Trophoblast cell (in vitro differentiated cells and primary cell): ENCODE measurements around the gene ZCCHC8.
"Not testable (repeated sequence)": the region's sequence is repeated elsewhere in the genome, so short reads cannot be mapped to it uniquely, and the experiment has no call there.

Experiments used
- DNase-seq, 2 donors: peaks; one replicate each; pipeline ENCODE4 v3.0.0-alpha.2; 2016
- H2AFZ ChIP-seq: 2 replicates; pipeline ENCODE4 v1.6.1; 2013; ENCODE audit warnings: low read length, moderate library complexity, mild to moderate bottlenecking; ENCODE audit not compliant: insufficient read depth, poor library complexity
- H2AK5ac ChIP-seq: 2 replicates; pipeline ENCODE4 v1.6.1; 2013; ENCODE audit warnings: mild to moderate bottlenecking, low read length
- H2BK120ac ChIP-seq: 2 replicates; pipeline ENCODE4 v1.6.1; 2013; ENCODE audit warnings: low read length, mild to moderate bottlenecking, moderate library complexity; ENCODE audit not compliant: insufficient read depth, poor library complexity
- H2BK12ac ChIP-seq: 2 replicates; pipeline ENCODE4 v1.6.1; 2013; ENCODE audit warnings: mild to moderate bottlenecking, low read length, moderate library complexity
- H2BK5ac ChIP-seq: 2 replicates; pipeline ENCODE4 v1.6.1; 2013; ENCODE audit warnings: low read length, low read depth, moderate library complexity, mild to moderate bottlenecking; ENCODE audit not compliant: poor library complexity
- H3K14ac ChIP-seq: 2 replicates; pipeline ENCODE4 v1.6.1; 2013; ENCODE audit warnings: mild to moderate bottlenecking, low read length
- H3K18ac ChIP-seq: 2 replicates; pipeline ENCODE4 v1.6.1; 2013; ENCODE audit warnings: mild to moderate bottlenecking, low read length
- H3K23ac ChIP-seq: 2 replicates; pipeline ENCODE4 v1.6.1; 2013; ENCODE audit warnings: low read length
- H3K27ac ChIP-seq: 2 replicates; pipeline ENCODE4 v1.5.1; 2013; ENCODE audit warnings: low read depth, mild to moderate bottlenecking, inconsistent platforms, low read length, moderate library complexity
- H3K27me3 ChIP-seq: 2 replicates; pipeline ENCODE4 v1.6.1; 2013; ENCODE audit warnings: inconsistent platforms, mild to moderate bottlenecking, low read length, moderate library complexity; ENCODE audit not compliant: insufficient read depth
- H3K36me3 ChIP-seq, 2 experiments: 1 replicate in 1 of 2; 2 replicates in 1 of 2; pipeline ENCODE4 v1.6.1; 2013; ENCODE audit warnings: low read length in 2 of 2, mild to moderate bottlenecking in 2 of 2, moderate library complexity in 1 of 2; ENCODE audit not compliant: insufficient read depth in 2 of 2, control insufficient read depth in 1 of 2
- H3K4ac ChIP-seq: 2 replicates; pipeline ENCODE4 v1.6.1; 2013; ENCODE audit warnings: low read depth, mild to moderate bottlenecking, low read length, moderate library complexity
- H3K4me1 ChIP-seq, 2 experiments: 1 replicate in 1 of 2; 2 replicates in 1 of 2; pipeline ENCODE4 v1.6.1; 2013; ENCODE audit warnings: low read length in 2 of 2, mild to moderate bottlenecking in 2 of 2, moderate library complexity in 1 of 2; ENCODE audit not compliant: insufficient read depth in 2 of 2, control insufficient read depth in 1 of 2
- H3K4me2 ChIP-seq: 2 replicates; pipeline ENCODE4 v1.6.1; 2013; ENCODE audit warnings: inconsistent platforms, mild to moderate bottlenecking, low read length, moderate library complexity
- H3K4me3 ChIP-seq: 2 replicates; pipeline ENCODE4 v1.5.1; 2013; ENCODE audit warnings: mild to moderate bottlenecking, low read depth, low read length, inconsistent platforms
- H3K79me1 ChIP-seq: one replicate; pipeline ENCODE4 v1.6.1; 2013; ENCODE audit warnings: low read length
- H3K79me2 ChIP-seq: 2 replicates; pipeline ENCODE4 v1.6.1; 2013; ENCODE audit warnings: low read length, mild to moderate bottlenecking; ENCODE audit not compliant: control insufficient read depth, insufficient read depth, poor library complexity
- H3K9ac ChIP-seq: 2 replicates; pipeline ENCODE4 v1.6.1; 2013; ENCODE audit warnings: mild to moderate bottlenecking, low read length
- H3K9me3 ChIP-seq: 2 replicates; pipeline ENCODE4 v1.6.1; 2013; ENCODE audit warnings: low read depth, mild to moderate bottlenecking, control low read depth, inconsistent platforms, low read length; ENCODE audit not compliant: insufficient read depth
- H4K12ac ChIP-seq: 2 replicates; pipeline ENCODE4 v1.6.1; 2013; ENCODE audit warnings: low read depth, mild to moderate bottlenecking, low read length, moderate library complexity
- H4K8ac ChIP-seq: 2 replicates; pipeline ENCODE4 v1.6.1; 2013; ENCODE audit warnings: low read depth, mild to moderate bottlenecking, low read length, moderate library complexity
- H4K91ac ChIP-seq: one replicate; pipeline ENCODE4 v1.6.1; 2013; ENCODE audit warnings: low read depth, mild to moderate bottlenecking, low read length, moderate library complexity
- WGBS: extraction: QIAGEN DNeasy Blood & Tissue Kit; methylation state at CpG from one replicate; pipeline ENCODE4 v1.1.7; 2013; ENCODE audit warnings: missing lambda C conversion rate; ENCODE audit not compliant: insufficient read length, insufficient coverage; ENCODE audit errors: extremely low coverage; 5-methylcytosine and 5-hydroxymethylcytosine counted together

The ZCCHC8 gene

GRCh38 chr12:122473543-122474323 lies 27.0 kb downstream of the ZCCHC8 start:
- Histone ChIP-seq H4K8ac (no peak overlapping the region), H4K12ac (no peak overlapping the region), H3K79me1 (peaks cover 9% of the 10 kb centered on the region), H3K18ac (no peak overlapping the region), H3K4me1 (peaks cover 0 to 4% of the 10 kb centered on the region in 2 experiments), H3K4me3 (no peak overlapping the region), H3K27me3 (no peaks in the 10 kb centered on the region), H2BK5ac (no peak overlapping the region), H3K36me3 (peaks cover 39 to 48% of the 10 kb centered on the region in 2 experiments), H2BK12ac (no peak overlapping the region), H3K4ac (no peak overlapping the region), H4K91ac (no peak overlapping the region), H2BK120ac (no peak overlapping the region), H3K14ac (no peak overlapping the region), H3K4me2 (no peak overlapping the region), H2AFZ (no peak overlapping the region), H3K23ac (no peak overlapping the region), H2AK5ac (no peak overlapping the region), H3K27ac (no peak overlapping the region), H3K9me3 (no peaks in the 10 kb centered on the region), H3K79me2 (no peaks in the 10 kb centered on the region), H3K9ac (no peak overlapping the region)
- WGBS, result no CpG with 5 or more reads among the region's 19 CpGs
- DNase-seq, result peak; percentile 29 to 30

- Histone ChIP-seq H3K4me2 (no peak overlapping the region), H2AFZ (no peak overlapping the region), H2AK5ac (no peak overlapping the region), H3K4ac (no peak overlapping the region), H3K9me3 (no peaks in the 10 kb centered on the region), H4K12ac (no peak overlapping the region), H3K9ac (no peak overlapping the region), H2BK5ac (no peak overlapping the region), H4K8ac (no peak overlapping the region), H3K4me3 (no peak overlapping the region), H3K36me3 (peaks cover 27 to 32% of the 10 kb centered on the region in 2 experiments), H3K14ac (no peak overlapping the region), H4K91ac (no peak overlapping the region), H3K79me1 (peaks cover 11% of the 10 kb centered on the region), H2BK12ac (no peak overlapping the region), H3K27me3 (no peaks in the 10 kb centered on the region), H2BK120ac (no peak overlapping the region), H3K27ac (peak overlapping the region; percentile 80), H3K23ac (no peak overlapping the region), H3K79me2 (no peaks in the 10 kb centered on the region), H3K18ac (no peak overlapping the region), H3K4me1 (peaks cover 0 to 7% of the 10 kb centered on the region in 2 experiments)
- DNase-seq, result peak; percentile 35 to 96
- WGBS, result no CpG with 5 or more reads among the region's 3 CpGs
Measured at GRCh38 chr12:122471324-122472226, 29.2 kb downstream of the ZCCHC8 start.

DNA sequence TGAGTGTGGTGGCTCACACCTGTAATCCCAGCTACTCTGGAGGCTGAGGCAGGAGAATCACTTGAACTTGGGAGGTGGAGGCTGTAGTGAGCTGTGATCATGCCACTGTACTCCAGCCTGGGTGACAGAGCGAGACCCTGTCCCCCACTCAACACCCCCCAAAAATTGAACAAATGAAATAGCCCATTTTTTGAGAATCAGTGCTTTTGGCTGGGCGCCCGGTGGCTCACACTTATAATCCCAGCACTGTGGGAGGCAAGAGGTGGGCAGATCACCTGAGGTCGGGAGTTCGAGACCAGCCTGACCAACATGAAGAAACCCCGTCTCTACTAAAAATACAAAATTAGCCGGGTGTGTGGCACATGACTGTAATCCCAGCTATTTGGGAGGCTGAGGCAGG lies 30.2 kb downstream of the ZCCHC8 start:
- H3K4ac ChIP-seq, H3K14ac ChIP-seq, H3K79me2 ChIP-seq, H3K4me3 ChIP-seq, H3K4me2 ChIP-seq, H3K9ac ChIP-seq, H3K27me3 ChIP-seq, DNase-seq, H3K9me3 ChIP-seq, H3K23ac ChIP-seq, H3K4me1 ChIP-seq, H2AK5ac ChIP-seq, H2AFZ ChIP-seq, H4K12ac ChIP-seq: not testable (repeated sequence)
- Histone ChIP-seq H2BK120ac (peak overlapping the region; percentile 25), H4K8ac (peak overlapping the region; percentile 49), H3K18ac (peak overlapping the region; percentile 5), H2BK5ac (peak overlapping the region; percentile 50), H4K91ac (peak overlapping the region; percentile 53), H3K36me3 (peaks cover 19 to 23% of the 10 kb centered on the region in 2 experiments), H3K27ac (peak overlapping the region; percentile 80), H2BK12ac (peak overlapping the region; percentile 61), H3K79me1 (peaks cover 14% of the 10 kb centered on the region)
- WGBS, result no CpG with 5 or more reads among the region's 7 CpGs

DNA sequence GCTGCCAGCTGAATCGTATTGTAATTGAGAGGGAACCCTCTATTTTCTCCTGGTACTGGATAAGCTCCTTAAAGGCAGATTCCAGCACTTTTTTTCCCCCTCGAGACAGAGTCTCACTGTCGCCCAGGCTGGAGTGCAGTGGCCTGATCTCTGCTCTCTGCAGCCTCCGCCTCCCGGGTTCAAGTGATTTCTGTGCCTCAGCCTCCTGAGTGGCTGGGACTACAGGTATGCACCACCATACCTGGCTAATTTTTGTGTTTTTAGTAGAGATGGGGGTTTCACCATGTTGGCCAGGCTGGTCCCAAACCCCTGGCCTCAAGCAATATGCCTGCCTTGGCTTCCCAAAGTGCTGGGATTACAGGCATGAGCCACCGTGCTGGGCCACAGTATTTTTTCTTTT lies 30.9 kb downstream of the ZCCHC8 start:
- H3K9me3 ChIP-seq, H3K79me2 ChIP-seq, H3K9ac ChIP-seq, H3K27me3 ChIP-seq, H3K4ac ChIP-seq, H3K4me1 ChIP-seq, H4K12ac ChIP-seq, H2BK120ac ChIP-seq, H3K4me2 ChIP-seq, H2AFZ ChIP-seq, H3K23ac ChIP-seq, H3K14ac ChIP-seq: not testable (repeated sequence)
- DNase-seq, result peak in 1 of 2 donors; percentile 13
- peaks cover 18% of the 10 kb centered on the region for H3K79me1 ChIP-seq
- peak overlapping the region; percentile 30 for H2BK12ac ChIP-seq
- peak overlapping the region; percentile 49 for H3K4me3 ChIP-seq
- peak overlapping the region; percentile 35 for H3K18ac ChIP-seq
- H3K27ac ChIP-seq, result peak overlapping the region; percentile 52
- peak overlapping the region; percentile 59 for H2BK5ac ChIP-seq
- no CpG with 5 or more reads among the region's 6 CpGs for WGBS
- H3K36me3 ChIP-seq, result peaks cover 14 to 16% of the 10 kb centered on the region in 2 experiments
- H2AK5ac ChIP-seq, result peak overlapping the region; percentile 74
- H4K91ac ChIP-seq, result peak overlapping the region; percentile 33
- H4K8ac ChIP-seq, result peak overlapping the region; percentile 42
